ENCODE measurements around the gene CDC42EP2. TPM values are rescaled to one million over a fixed set of nuclear protein-coding genes. Genes with fewer than 3 reads are reported as not detected.

CDC42EP2 gene, protein sequence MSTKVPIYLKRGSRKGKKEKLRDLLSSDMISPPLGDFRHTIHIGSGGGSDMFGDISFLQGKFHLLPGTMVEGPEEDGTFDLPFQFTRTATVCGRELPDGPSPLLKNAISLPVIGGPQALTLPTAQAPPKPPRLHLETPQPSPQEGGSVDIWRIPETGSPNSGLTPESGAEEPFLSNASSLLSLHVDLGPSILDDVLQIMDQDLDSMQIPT
- 15.0 and 15.6 TPM in 2 replicates for total RNA-seq

DNA sequence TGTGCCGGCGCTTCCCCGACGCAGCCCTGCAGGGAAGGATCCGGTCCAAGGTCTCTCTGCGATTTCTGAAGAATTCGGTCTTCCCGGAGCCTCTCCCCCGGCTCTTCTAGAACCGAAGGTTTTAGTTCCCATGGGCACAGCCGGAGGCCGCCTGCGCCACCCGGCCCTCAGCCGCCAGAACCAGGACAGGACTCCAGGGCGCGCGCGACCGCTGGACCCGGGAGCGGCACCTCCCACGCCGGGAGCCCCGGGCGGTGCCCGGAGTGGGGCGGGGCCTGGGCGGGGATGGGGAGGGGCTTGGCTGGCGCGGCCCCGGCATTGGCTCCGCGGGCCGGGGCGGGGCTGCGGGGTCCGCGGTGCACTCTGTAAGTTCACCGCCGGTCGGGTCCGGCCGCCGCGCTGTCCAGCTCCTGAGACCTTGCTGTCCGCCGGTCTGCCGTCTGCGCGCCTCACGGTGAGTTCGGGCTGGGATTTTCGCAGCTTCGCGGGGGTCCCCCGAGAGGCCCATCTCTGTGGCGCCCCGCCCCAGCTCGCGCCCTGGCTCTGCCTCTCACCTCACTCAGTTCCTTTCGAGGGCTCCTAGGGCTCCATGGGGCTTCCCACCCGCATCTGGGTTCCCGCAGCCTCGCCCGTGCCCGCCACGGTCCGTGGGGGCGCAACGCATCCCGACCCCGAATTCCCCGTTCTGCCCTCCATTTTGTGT, at the start of gene CDC42EP2:
Gene CDC42EP2, plus strand, starts transcription at position 366 of the 703 bp plus-strand sequence. CDS start 6,033 bp downstream, outside the sequence.
- Histone ChIP-seq H3K9me3 (ENCODE audit: low read depth, low read length) (no peaks in the 10 kb centered on the region), H3K79me2 (ENCODE audit: insufficient read depth, low read length) (peaks cover 38% of the 10 kb centered on the region), H3K4me1 (ENCODE audit: insufficient read depth, low read length) (peaks cover 44% of the 10 kb centered on the region), H3K27ac (ENCODE audit: low read depth, low read length) (peak within 1 kb of the TSS; percentile 98), H3K4me3 (ENCODE audit: insufficient read depth, low read length) (peak within 1 kb of the TSS; percentile 97), H3K4me2 (ENCODE audit: insufficient read depth, low read length) (peak within 1 kb of the TSS; percentile 95), H3K27me3 (ENCODE audit: insufficient read depth, low read length) (no peaks in the 10 kb centered on the region), H4K20me1 (ENCODE audit: insufficient read depth, low read length) (peaks cover 19% of the 10 kb centered on the region), H2AFZ (ENCODE audit: low read length) (peak within 1 kb of the TSS; percentile 21), H3K36me3 (ENCODE audit: insufficient read depth, low read length) (peaks cover under 1% of the 10 kb centered on the region)
- TF ChIP-seq, protein P1, sequence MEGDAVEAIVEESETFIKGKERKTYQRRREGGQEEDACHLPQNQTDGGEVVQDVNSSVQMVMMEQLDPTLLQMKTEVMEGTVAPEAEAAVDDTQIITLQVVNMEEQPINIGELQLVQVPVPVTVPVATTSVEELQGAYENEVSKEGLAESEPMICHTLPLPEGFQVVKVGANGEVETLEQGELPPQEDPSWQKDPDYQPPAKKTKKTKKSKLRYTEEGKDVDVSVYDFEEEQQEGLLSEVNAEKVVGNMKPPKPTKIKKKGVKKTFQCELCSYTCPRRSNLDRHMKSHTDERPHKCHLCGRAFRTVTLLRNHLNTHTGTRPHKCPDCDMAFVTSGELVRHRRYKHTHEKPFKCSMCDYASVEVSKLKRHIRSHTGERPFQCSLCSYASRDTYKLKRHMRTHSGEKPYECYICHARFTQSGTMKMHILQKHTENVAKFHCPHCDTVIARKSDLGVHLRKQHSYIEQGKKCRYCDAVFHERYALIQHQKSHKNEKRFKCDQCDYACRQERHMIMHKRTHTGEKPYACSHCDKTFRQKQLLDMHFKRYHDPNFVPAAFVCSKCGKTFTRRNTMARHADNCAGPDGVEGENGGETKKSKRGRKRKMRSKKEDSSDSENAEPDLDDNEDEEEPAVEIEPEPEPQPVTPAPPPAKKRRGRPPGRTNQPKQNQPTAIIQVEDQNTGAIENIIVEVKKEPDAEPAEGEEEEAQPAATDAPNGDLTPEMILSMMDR (IDR thresholded peaks at IDR 0.05; ENCODE audit: extremely low read depth, low read depth, low read length) = no peak
- DNase-seq (ENCODE audit: insufficient read length, low spot score, missing footprints) = peak; percentile 97

DNA sequence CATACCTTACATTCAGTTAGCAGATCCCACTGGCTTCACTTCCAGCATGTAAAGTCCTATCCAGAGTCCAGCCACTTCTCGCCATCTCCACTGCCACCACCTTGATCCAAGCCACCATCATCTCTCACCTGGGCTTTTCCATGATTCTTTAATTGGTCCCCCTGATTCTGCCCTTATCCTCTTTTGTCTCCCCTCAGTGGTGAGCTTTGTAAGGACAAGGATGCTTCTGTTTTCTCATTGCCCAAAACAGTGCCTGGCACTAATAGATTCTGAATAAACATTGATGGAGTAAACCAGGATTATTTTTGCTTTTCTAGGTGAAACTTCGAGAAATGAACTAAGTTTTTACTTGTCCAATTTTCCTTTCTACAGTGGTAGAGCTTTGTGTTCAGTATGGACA, 48.5 kb upstream of the CDC42EP2 start:
- no peaks in the 10 kb centered on the region for H3K27me3 ChIP-seq (ENCODE audit: insufficient read depth, low read length)
- H3K27ac ChIP-seq (ENCODE audit: low read depth, low read length) = no peak overlapping the region
- H3K4me3 ChIP-seq (ENCODE audit: insufficient read depth, low read length) = no peak overlapping the region
- no peak overlapping the region for H3K4me2 ChIP-seq (ENCODE audit: insufficient read depth, low read length)
- TF ChIP-seq, protein P1 (IDR thresholded peaks at IDR 0.05; ENCODE audit: extremely low read depth, low read depth, low read length) = peak; percentile 16
- no peaks in the 10 kb centered on the region for H4K20me1 ChIP-seq (ENCODE audit: insufficient read depth, low read length)
- no peak overlapping the region for H2AFZ ChIP-seq (ENCODE audit: low read length)
- peaks cover 8% of the 10 kb centered on the region for H3K4me1 ChIP-seq (ENCODE audit: insufficient read depth, low read length)
- peak; percentile 44 for DNase-seq (ENCODE audit: insufficient read length, low spot score, missing footprints)
- peaks cover 27% of the 10 kb centered on the region for H3K36me3 ChIP-seq (ENCODE audit: insufficient read depth, low read length)
- no peaks in the 10 kb centered on the region for H3K9me3 ChIP-seq (ENCODE audit: low read depth, low read length)
- H3K79me2 ChIP-seq (ENCODE audit: insufficient read depth, low read length) = peaks cover 42% of the 10 kb centered on the region

DNA sequence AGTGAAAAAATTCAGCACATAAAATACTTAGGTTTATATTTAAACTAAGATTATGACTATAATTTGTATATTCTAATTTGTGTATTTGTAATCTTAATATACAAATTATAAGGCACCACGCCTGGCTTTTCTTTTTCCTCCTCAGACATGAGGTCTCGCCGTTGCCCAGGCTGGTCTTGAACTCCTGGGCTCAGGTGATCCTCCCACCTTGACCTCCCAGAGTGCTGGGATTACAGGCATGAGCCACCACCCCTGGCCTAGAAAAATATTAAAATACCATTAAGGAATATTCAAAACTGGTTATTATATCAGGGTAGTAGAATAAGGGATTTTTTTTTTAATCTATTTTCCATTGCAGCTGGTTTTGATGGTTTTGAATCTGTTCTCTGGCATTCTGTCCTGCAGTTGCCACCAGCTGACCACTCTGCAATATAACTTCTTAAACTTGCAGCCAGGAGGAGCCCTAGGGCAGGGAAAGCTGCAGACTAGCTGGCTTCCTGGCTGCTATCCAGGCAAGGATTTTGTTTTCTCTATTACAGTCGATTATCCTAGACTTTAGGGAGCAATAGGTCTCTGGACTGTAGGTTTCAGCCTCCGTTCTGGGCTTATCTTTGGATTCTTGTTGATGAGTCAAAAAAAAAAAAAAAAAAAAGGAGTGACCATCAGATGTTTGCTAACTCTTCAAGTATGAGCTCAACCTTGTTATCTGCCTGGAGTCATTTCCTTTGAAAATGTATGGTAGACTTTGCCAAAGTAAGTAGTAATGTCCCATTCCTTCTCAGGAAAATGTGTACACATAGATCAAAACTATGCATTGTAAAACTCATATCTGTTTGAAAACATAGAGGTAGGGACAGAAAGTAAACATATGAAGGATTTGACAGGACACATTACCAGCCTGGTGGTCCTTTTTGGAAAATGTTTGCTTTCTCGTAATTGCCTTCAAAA, 39.7 kb upstream of the CDC42EP2 start:
- H3K36me3 ChIP-seq (ENCODE audit: insufficient read depth, low read length) = peaks cover 16% of the 10 kb centered on the region
- H3K4me1 ChIP-seq (ENCODE audit: insufficient read depth, low read length) = peaks cover 42% of the 10 kb centered on the region
- no peaks in the 10 kb centered on the region for H3K27me3 ChIP-seq (ENCODE audit: insufficient read depth, low read length)
- no peaks in the 10 kb centered on the region for H3K79me2 ChIP-seq (ENCODE audit: insufficient read depth, low read length)
- no peaks in the 10 kb centered on the region for H3K9me3 ChIP-seq (ENCODE audit: low read depth, low read length)
- H3K27ac ChIP-seq (ENCODE audit: low read depth, low read length) = peak overlapping the region; percentile 83
- H4K20me1 ChIP-seq (ENCODE audit: insufficient read depth, low read length) = no peaks in the 10 kb centered on the region
- peak overlapping the region; percentile 19 for H3K4me2 ChIP-seq (ENCODE audit: insufficient read depth, low read length)
- DNase-seq (ENCODE audit: insufficient read length, low spot score, missing footprints) = peak; percentile 85
- H3K4me3 ChIP-seq (ENCODE audit: insufficient read depth, low read length) = no peak overlapping the region
- H2AFZ ChIP-seq (ENCODE audit: low read length) = no peak overlapping the region
- TF ChIP-seq, protein P1 (IDR thresholded peaks at IDR 0.05; ENCODE audit: extremely low read depth, low read depth, low read length) = peak; percentile 93

All from osteoblast (primary cell).